Stimulated activated CD8-positive, alpha-beta memory T cell treated with anti-CD3 and anti-CD28 coated beads, Interleukin-7, amount 100 ng/mL, for 48 hours (primary cell): Measurements from ENCODE around the gene CFLAR.
"Not testable (repeated sequence)": the region's sequence is repeated elsewhere in the genome, so short reads cannot be mapped to it uniquely, and the experiment has no call there.

Source experiments
- DNase-seq, 2 donors: peaks; one replicate each; pipeline ENCODE4 v3.0.0-alpha.2; 2020; ENCODE audit warnings: low read depth in 1 of 2; ENCODE audit errors: extremely low read depth in 1 of 2

The CFLAR gene

GRCh38 chr2:201144101-201145051 is 28.4 kb downstream of the CFLAR start:
- no peak for DNase-seq

DNA sequence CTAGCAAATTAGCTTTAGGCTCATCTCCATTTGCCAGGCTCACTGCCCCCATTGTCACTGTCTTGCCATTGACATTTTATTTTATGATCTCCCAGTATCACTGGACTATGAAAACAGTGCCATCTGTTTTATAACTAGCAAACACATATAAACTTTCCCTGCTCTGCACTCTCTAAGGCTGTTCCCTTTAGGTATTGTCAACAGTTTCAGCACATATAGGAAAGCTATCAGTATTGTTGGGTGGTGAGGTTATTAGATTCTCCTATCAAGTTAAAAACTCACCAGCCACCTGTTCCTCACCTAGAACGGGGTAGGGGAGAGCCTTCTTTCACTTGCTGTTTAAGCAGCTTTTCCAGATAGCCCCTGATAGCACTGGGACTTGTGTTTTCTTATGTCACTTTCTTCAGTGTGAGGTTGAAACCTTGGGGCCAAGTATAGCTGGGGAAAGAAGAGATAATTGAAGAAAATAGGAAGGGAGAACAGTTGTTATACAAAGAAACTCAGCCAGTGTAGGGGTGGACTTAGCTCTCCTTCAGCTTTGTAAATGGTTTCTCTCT is 32.5 kb downstream of the CFLAR start:
- DNase-seq, result no peak

- DNase-seq, result no peak
Measured at GRCh38 chr2:201149064-201149820, 33.3 kb downstream of the CFLAR start.

GRCh38 chr2:201149821-201150165 is 33.8 kb downstream of the CFLAR start:
- DNase-seq, result not testable (repeated sequence)

- no peak for DNase-seq
Measured at GRCh38 chr2:201150454-201151020, 34.6 kb downstream of the CFLAR start.

DNA sequence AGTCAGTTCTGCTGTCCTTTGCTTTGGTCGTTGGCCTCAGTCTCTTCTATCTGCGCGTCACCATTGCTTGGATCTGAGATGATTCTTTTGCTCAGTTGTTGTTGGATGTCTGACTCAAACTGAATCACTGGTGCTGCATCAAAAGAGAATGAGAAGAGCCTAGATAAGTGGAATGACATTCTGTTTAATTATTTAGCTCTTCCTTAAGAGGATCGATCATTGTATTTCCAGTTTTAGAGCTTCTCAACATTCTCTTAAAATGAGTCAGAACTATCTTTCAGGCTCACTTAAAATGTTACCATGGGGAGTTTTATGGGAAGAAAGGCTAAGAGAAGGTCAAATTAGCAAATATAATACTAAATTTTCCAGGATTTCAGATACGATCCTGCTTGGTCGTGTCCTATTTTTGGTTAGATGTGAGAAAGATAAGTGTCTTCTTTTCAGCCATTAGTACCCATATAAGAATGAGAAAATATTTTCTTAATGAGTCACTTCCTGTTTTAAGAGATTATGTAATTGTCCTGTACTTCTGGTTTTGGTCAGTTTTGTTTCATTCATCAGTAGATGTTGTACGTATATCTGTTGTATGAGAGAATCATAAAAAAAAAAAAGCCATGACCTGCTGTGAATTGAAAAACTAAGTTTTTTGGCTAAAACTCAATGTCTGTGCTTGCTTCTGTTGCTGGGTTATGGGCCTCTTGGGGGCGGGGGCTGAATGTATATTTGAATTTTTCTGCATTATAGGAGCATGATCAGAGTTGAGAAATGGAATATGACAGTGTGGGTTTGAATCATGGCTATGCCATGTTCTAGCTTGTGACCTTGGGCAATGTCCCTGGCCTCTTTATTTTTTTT is 35.4 kb downstream of the CFLAR start:
- DNase-seq, result no peak

- DNase-seq, result no peak
Measured at GRCh38 chr2:201152517-201152916, 36.6 kb downstream of the CFLAR start.

- no peak for DNase-seq
Measured at GRCh38 chr2:201152999-201153815, 37.2 kb downstream of the CFLAR start.

GRCh38 chr2:201154615-201155399 is 38.8 kb downstream of the CFLAR start:
- no peak for DNase-seq

GRCh38 chr2:201156036-201156435 is 40.1 kb downstream of the CFLAR start:
- DNase-seq, result no peak

GRCh38 chr2:201156640-201157039 is 40.7 kb downstream of the CFLAR start:
- DNase-seq, result no peak

DNA sequence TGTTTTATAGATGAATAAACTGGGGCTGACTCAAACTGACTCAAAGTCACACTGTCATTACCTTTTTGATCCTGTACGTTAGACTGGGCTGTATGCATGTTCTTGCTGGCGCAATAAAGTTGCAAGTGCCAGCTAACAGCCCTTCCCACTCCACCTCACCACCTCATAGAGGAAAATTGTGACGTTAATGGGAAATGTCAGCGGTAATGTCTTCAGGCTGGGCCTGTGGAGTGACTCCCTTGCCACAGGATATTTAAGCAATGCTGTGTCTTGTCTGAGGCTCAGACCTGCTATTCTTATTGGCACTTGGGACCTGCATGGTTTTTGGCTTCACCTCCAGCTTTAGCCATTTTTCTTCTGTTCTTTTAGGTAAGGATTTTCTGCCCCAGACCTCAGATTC is 41.7 kb downstream of the CFLAR start:
- DNase-seq, result no peak

GRCh38 chr2:201158111-201158929 is 42.4 kb downstream of the CFLAR start:
- DNase-seq, result no peak

GRCh38 chr2:201164166-201164565 is 48.2 kb downstream of the CFLAR start:
- DNase-seq, result no peak

DNA sequence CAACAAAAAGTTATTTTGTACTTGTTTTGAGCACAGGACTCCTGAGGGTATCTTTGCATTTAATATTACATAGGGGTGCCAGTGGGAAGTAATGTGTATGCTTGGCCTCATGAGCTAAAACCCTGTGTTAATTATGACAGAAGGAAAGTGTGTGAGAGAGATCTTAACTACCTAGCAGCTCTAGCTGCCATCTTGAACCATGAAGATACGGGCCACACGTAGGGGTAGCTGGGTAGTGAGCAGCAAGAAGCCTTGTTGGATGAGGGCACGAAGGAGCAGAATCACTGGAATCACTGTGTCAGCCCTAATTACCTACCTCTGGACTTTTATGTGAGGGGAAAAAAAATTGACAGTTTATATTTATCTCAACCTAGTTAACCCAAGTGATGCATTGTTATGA is 51.6 kb downstream of the CFLAR start:
- no peak for DNase-seq

DNA sequence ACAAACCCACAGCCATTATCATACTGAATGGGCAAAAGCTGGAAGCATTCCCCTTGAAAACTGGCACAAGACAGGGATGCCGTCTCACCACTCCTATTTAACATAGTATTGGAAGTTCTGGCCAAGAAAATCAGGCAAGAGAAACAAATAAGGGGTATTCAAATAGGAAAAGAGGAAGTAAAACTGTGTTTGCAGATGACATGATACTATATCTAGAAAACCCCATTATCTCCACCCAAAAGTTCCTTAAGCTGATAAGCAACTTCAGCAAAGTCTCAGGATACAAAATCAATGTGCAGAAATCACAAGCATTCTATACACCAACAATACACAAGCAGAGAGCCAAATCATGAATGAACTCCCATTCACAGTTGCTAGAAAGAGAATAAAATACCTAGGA is 52.5 kb downstream of the CFLAR start:
- DNase-seq, result not testable (repeated sequence)

DNA sequence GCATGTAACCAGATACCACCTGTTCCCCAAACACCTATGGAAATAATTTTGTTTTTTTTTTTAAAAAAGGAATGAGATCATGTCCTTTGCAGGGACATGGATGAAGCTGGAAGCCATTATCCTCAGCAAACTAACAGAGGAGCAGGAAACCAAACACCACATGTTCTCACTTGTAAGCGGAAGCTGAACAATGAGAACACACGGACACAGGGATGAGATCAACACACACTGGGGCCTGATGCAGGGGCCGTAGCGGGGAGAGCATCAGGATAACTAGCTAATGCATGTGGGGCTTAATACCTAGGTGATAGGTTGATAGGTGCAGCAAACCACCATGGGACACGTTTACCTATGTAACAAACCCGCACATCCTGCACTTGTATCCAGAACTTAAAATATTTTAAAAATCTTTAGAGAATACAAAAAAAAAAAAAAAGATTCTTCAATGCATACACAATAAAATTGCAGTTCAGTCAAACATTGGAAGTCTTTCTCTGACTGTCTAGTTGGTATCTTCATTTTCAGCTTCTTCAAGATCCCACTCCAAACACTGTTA is 55.4 kb downstream of the CFLAR start:
- no peak for DNase-seq

- no peak for DNase-seq
Measured at GRCh38 chr2:201172279-201172678, 56.3 kb downstream of the CFLAR start.
